Vagina (tissue), 2 donors: ENCODE data around the gene PA2G4. TPM values are rescaled to one million over a fixed set of nuclear protein-coding genes. Genes with fewer than 3 reads are reported as not detected.

ENCODE experiments used
- DNase-seq, 2 donors: peaks; one replicate each; pipeline ENCODE4 v3.0.0-alpha.2; 2017; ENCODE audit errors: extremely low spot score in 2 of 2
- H3K27ac ChIP-seq: fragments of 200-600 bp; sonication (generic); one replicate; pipeline ENCODE4 v1.5.1; 2019
- H3K27me3 ChIP-seq: fragments of 200-600 bp; sonication (generic); one replicate; pipeline ENCODE4 v1.5.1; 2019
- H3K36me3 ChIP-seq, 2 donors: fragments of 200-600 bp; sonication (generic); one replicate each; pipeline ENCODE4 v1.5.1; 2017 to 2019
- H3K4me1 ChIP-seq: fragments of 200-600 bp; sonication (generic); one replicate; pipeline ENCODE4 v1.5.1; 2019
- H3K4me3 ChIP-seq, 2 donors: fragments of 200-600 bp; sonication (generic); 1 replicate in 1 of 2; 2 replicates in 1 of 2; pipeline ENCODE4 v1.5.1; 2016 to 2019
- H3K9me3 ChIP-seq: fragments of 200-600 bp; sonication (generic); one replicate; pipeline ENCODE4 v1.5.1; 2019
- CTCF ChIP-seq, 3 experiments: fragments of 450-650 bp in 2 of 3; fragments of 200-600 bp in 1 of 3; sonication (generic) in 1 of 3; IDR thresholded peaks; one replicate each; pipeline ENCODE4 v1.5.1; 2017 to 2019; ENCODE audit warnings: antibody characterized with exemption in 3 of 3, mild to moderate bottlenecking in 2 of 3, moderate library complexity in 2 of 3
- POLR2A ChIP-seq, 2 donors: fragments of 450-650 bp; IDR thresholded peaks; one replicate each; pipeline ENCODE4 v1.6.1; 2017; ENCODE audit warnings: antibody characterized with exemption in 2 of 2, mild to moderate bottlenecking in 2 of 2, moderate library complexity in 2 of 2
- POLR2AphosphoS5 ChIP-seq, 2 donors: sonication (generic); formaldehyde crosslinking; IDR thresholded peaks; one replicate each; pipeline ENCODE4 v1.9.0; 2017; ENCODE audit warnings: antibody characterized with exemption in 2 of 2, mild to moderate bottlenecking in 2 of 2, low read depth in 1 of 2; ENCODE audit not compliant: insufficient read depth in 1 of 2
- intact Hi-C: fragments of 100-400 bp; cut with DNase I; formaldehyde crosslinking; loops from one replicate; pipeline ENCODE4 v1.15.1; 2023
- total RNA-seq: library from RNA; depleted of rRNA; stranded (reverse); fragments of >200 nt; gene quantifications from one replicate; pipeline ENCODE4 v1.2.3, GENCODE V29; 2016

Gene PA2G4
- total RNA-seq, 1 donor from 2014 or later, result 116 TPM

- H3K9me3 ChIP-seq, result no peaks in the 10 kb centered on the region
- no peaks in the 10 kb centered on the region for H3K36me3 ChIP-seq
- H3K4me3 ChIP-seq, result peak overlapping the region; percentile 60 to 66
- no peaks in the 10 kb centered on the region for H3K27me3 ChIP-seq
- intact Hi-C loops, result no loop called here
- H3K27ac ChIP-seq, result peak overlapping the region; percentile 87
- DNase-seq, result no peak
- TF ChIP-seq CTCF (IDR thresholded peaks at IDR 0.05), result no peak
- TF ChIP-seq POLR2AphosphoS5 (IDR thresholded peaks at IDR 0.05; ENCODE audit: insufficient read depth in 1 of 2, low read depth in 1 of 2), result no peak
- no peak for TF ChIP-seq POLR2A (IDR thresholded peaks at IDR 0.05)
- peaks cover 8% of the 10 kb centered on the region for H3K4me1 ChIP-seq
Measured at GRCh38 chr12:56080556-56081138, 23.7 kb upstream of the PA2G4 start.

- Histone ChIP-seq H3K27ac (peak overlapping the region; percentile 87), H3K36me3 (no peaks in the 10 kb centered on the region), H3K4me1 (peaks cover 8% of the 10 kb centered on the region), H3K9me3 (no peaks in the 10 kb centered on the region), H3K4me3 (peak overlapping the region in 1 of 2 donors; percentile 66), H3K27me3 (no peaks in the 10 kb centered on the region)
- no peak for DNase-seq
- TF ChIP-seq CTCF (IDR thresholded peaks at IDR 0.05), result no peak
- no peak for TF ChIP-seq POLR2AphosphoS5 (IDR thresholded peaks at IDR 0.05; ENCODE audit: insufficient read depth in 1 of 2, low read depth in 1 of 2)
- TF ChIP-seq POLR2A (IDR thresholded peaks at IDR 0.05), result no peak
- intact Hi-C loops, result no loop called here
Measured at GRCh38 chr12:56081393-56082347, 22.7 kb upstream of the PA2G4 start.

GRCh38 chr12:56082382-56082781, 22.0 kb upstream of the PA2G4 start:
- no peak for DNase-seq
- H3K27me3 ChIP-seq, result no peaks in the 10 kb centered on the region
- intact Hi-C loops, result no loop called here
- TF ChIP-seq CTCF (IDR thresholded peaks at IDR 0.05), result no peak
- no peak for TF ChIP-seq POLR2A (IDR thresholded peaks at IDR 0.05)
- no peak for TF ChIP-seq POLR2AphosphoS5 (IDR thresholded peaks at IDR 0.05; ENCODE audit: insufficient read depth in 1 of 2, low read depth in 1 of 2)
- no peak overlapping the region for H3K4me3 ChIP-seq
- H3K9me3 ChIP-seq, result no peaks in the 10 kb centered on the region
- H3K4me1 ChIP-seq, result peaks cover 8% of the 10 kb centered on the region
- no peak overlapping the region for H3K27ac ChIP-seq
- H3K36me3 ChIP-seq, result no peaks in the 10 kb centered on the region

- DNase-seq, result no peak
- no peaks in the 10 kb centered on the region for H3K27me3 ChIP-seq
- H3K4me3 ChIP-seq, result no peak overlapping the region
- peaks cover 8% of the 10 kb centered on the region for H3K4me1 ChIP-seq
- H3K27ac ChIP-seq, result no peak overlapping the region
- TF ChIP-seq CTCF (IDR thresholded peaks at IDR 0.05) (no peak), POLR2AphosphoS5 (IDR thresholded peaks at IDR 0.05; ENCODE audit: insufficient read depth in 1 of 2, low read depth in 1 of 2) (no peak), POLR2A (IDR thresholded peaks at IDR 0.05) (no peak)
- intact Hi-C loops, result no loop called here
- H3K9me3 ChIP-seq, result no peaks in the 10 kb centered on the region
- H3K36me3 ChIP-seq, result no peaks in the 10 kb centered on the region
Measured at GRCh38 chr12:56082967-56083366, 21.4 kb upstream of the PA2G4 start.
